Adrenal gland (tissue), 12 donors: ENCODE measurements around the gene MRPS12. TPM values are rescaled to one million over a fixed set of nuclear protein-coding genes. Genes with fewer than 3 reads are reported as not detected.

Experiments used
- DNase-seq, 7 donors: peaks; one replicate each; pipeline ENCODE4 v3.0.0-alpha.2; 2019 to 2020
- H3K27ac ChIP-seq, 5 donors: fragments of 200-600 bp; sonication (generic) in 4 of 5; 1 replicate in 3 of 5; 2 replicates in 2 of 5; pipeline versions ENCODE4 v1.5.1 to v1.8.0; 2016 to 2020; ENCODE audit warnings: mild to moderate bottlenecking in 1 of 5
- H3K27me3 ChIP-seq: fragments of 200-600 bp; 2 replicates; pipeline ENCODE4 v1.8.0; 2021
- H3K36me3 ChIP-seq, 2 donors: fragments of 200-600 bp; replicated peaks in 1 of 2; 1 replicate in 1 of 2; 2 replicates in 1 of 2; pipeline versions ENCODE4 v1.5.1 to v1.8.0; 2018 to 2022
- H3K4me1 ChIP-seq, 2 donors: fragments of 200-600 bp; replicated peaks in 1 of 2; 1 replicate in 1 of 2; 2 replicates in 1 of 2; pipeline versions ENCODE4 v1.5.1 to v1.8.0; 2018 to 2021
- H3K4me3 ChIP-seq, 4 donors: fragments of 200-600 bp; sonication (generic) in 3 of 4; one replicate each; pipeline ENCODE4 v1.5.1; 2016 to 2018
- H3K9me3 ChIP-seq, 3 donors: fragments of 200-600 bp; sonication (generic) in 1 of 3; replicated peaks in 1 of 3; 1 replicate in 2 of 3; 2 replicates in 1 of 3; pipeline versions ENCODE4 v1.5.1 to v1.8.0; 2016 to 2021
- CTCF ChIP-seq, 6 experiments: fragments of 450-650 bp in 4 of 6; fragments of 200-600 bp in 2 of 6; sonication (generic) in 1 of 6; IDR thresholded peaks; 1 replicate in 5 of 6; 2 replicates in 1 of 6; pipeline versions ENCODE4 v1.5.1 to v1.8.0; 2016 to 2021; ENCODE audit warnings: antibody characterized with exemption in 6 of 6, mild to moderate bottlenecking in 2 of 6, moderate library complexity in 1 of 6
- POLR2A ChIP-seq, 2 donors: fragments of 450-650 bp; IDR thresholded peaks; one replicate each; pipeline ENCODE4 v1.6.1; 2017; ENCODE audit warnings: antibody characterized with exemption in 2 of 2, mild to moderate bottlenecking in 2 of 2, moderate library complexity in 1 of 2
- WGBS, 4 donors: extraction: QIAGEN DNeasy Blood & Tissue Kit in 2 of 4; methylation state at CpG; one replicate each; pipeline versions ENCODE4 v1.1.5 to v1.1.7; 2013 to 2017; 5-methylcytosine and 5-hydroxymethylcytosine counted together
- intact Hi-C, 2 donors: fragments of 100-400 bp; cut with DNase I; formaldehyde crosslinking; loops; one replicate each; pipeline versions ENCODE4 v1.14.1 to v1.15.0; 2022 to 2023
- polyA plus RNA-seq, 3 donors: library from polyadenylated mRNA; stranded (reverse); fragments of 200-250 nt in 2 of 3; fragments of 350-450 nt in 1 of 3; fragmentation: Illumina TruSeq in 1 of 3; extraction: RNeasy Lipid Tissue Mini Kit (QIAGEN cat#74804) in 1 of 3; gene quantifications; one replicate each; pipeline ENCODE4 v1.2.3, GENCODE V29; 2013 to 2014
- total RNA-seq, 9 donors: library from RNA; depleted of rRNA in 4 of 9; stranded (reverse); fragments of >200 nt in 4 of 9; fragments of 120-200 nt in 1 of 9; fragmentation: NEBNext Ultra II Directional in 1 of 9; extraction: Animal tissue kit (Norgen Biotek cat#: 25700) in 1 of 9; gene quantifications; one replicate each; pipeline versions ENCODE4 v1.1.0 to v1.2.4, GENCODE V29; 2013 to 2023
- donor health status: healthy with polysubstance abuse.
- donor health status: Bipolar disorder and iron deficiency.
- donor health status: DM: yes; HTN: yes; CAD: no.
- donor health status: DM: no; HTN: no; CAD: no.
- donor health status: DM: no; HTN: no; CAD: no.
- donor health status: DM: yes; HTN: yes; CAD: no.

MRPS12 gene
- total and polyA plus RNA-seq, 12 donors = 14.6 to 64.4 (median 43.3) TPM

GRCh38 chr19:38928391-38929001 lies 2.2 kb upstream of the MRPS12 start:
- Histone ChIP-seq H3K27ac (no peak overlapping the region), H3K4me1 (peaks cover 4 to 23% of the 10 kb centered on the region in 2 donors), H3K36me3 (peaks cover 0 to 38% of the 10 kb centered on the region in 2 donors), H3K9me3 (no peaks in the 10 kb centered on the region), H3K4me3 (no peak overlapping the region), H3K27me3 (no peaks in the 10 kb centered on the region)
- intact Hi-C loops = loop anchor here in 1 of 2 donors (10.0 kb wide), 1 partner anchor 184 kb away; the partner anchor contains the start of gene CAPN12
- no peak for DNase-seq
- TF ChIP-seq POLR2A (IDR thresholded peaks at IDR 0.05) (no peak), CTCF (IDR thresholded peaks at IDR 0.05) (no peak)
- 79 to 86% (median 83%) methylated on average over 4 of the region's 4 CpGs for WGBS, 4 donors

GRCh38 chr19:38929929-38930775 lies 592 bp upstream of the MRPS12 start, which contains the start of gene SARS2:
Gene SARS2 (minus strand): TSS chr19:38930763. CDS start chr19:38930736, 27 bp downstream.
- peak within 1 kb of the TSS; percentile 31 to 77 (median 56) for H3K4me3 ChIP-seq
- WGBS, 4 donors = 2 to 8% (median 3%) methylated on average over 16 to 49 of the region's 49 CpGs
- no peaks in the 10 kb centered on the region for H3K27me3 ChIP-seq
- H3K27ac ChIP-seq = peak within 1 kb of the TSS in 4 of 5 donors; percentile 74 to 91 (median 80)
- DNase-seq = peak; percentile 90 to 97 (median 94)
- H3K4me1 ChIP-seq = peaks cover 8 to 27% of the 10 kb centered on the region in 2 donors
- peak; percentile 12 to 58 for TF ChIP-seq POLR2A (IDR thresholded peaks at IDR 0.05)
- peak; percentile 96 to 99 (median 98) for TF ChIP-seq CTCF (IDR thresholded peaks at IDR 0.05)
- intact Hi-C loops = loop anchor here in 1 of 2 donors (10.0 kb wide), 1 partner anchor 185 kb away; the partner anchor contains the start of gene CAPN12
- peaks cover 0 to 22% of the 10 kb centered on the region in 2 donors for H3K36me3 ChIP-seq
- no peaks in the 10 kb centered on the region for H3K9me3 ChIP-seq

- Histone ChIP-seq H3K27ac (peak overlapping the region in 3 of 5 donors; percentile 76 to 91 (median 83)), H3K27me3 (no peaks in the 10 kb centered on the region), H3K36me3 (peaks cover 0 to 9% of the 10 kb centered on the region in 2 donors), H3K9me3 (no peaks in the 10 kb centered on the region), H3K4me3 (peak overlapping the region in 3 of 4 donors; percentile 31 to 57 (median 56)), H3K4me1 (peaks cover 8 to 27% of the 10 kb centered on the region in 2 donors)
- WGBS, 4 donors = 27 to 63% (median 32%) methylated on average over 3 to 8 of the region's 8 CpGs
- no peak for DNase-seq
- TF ChIP-seq POLR2A (IDR thresholded peaks at IDR 0.05) (no peak), CTCF (IDR thresholded peaks at IDR 0.05) (no peak)
- intact Hi-C loops = no loop called here
Measured at GRCh38 chr19:38931521-38931793, 713 bp downstream of the MRPS12 start.
